Hippocampal formation (tissue), 2 donors: ENCODE data around the gene LARP4.
"Not testable (repeated sequence)": the region's sequence is repeated elsewhere in the genome, so short reads cannot be mapped to it uniquely, and the experiment has no call there.

Experiments
- DNase-seq, 2 donors: peaks; one replicate each; lab custom pipeline; 2025; lab: John Stamatoyannopoulos, UW

Gene LARP4

GRCh38 chr12:50401500-50402081 is 906 bp downstream of the LARP4 start:
- DNase-seq, result peak; percentile 29 to 38

DNA sequence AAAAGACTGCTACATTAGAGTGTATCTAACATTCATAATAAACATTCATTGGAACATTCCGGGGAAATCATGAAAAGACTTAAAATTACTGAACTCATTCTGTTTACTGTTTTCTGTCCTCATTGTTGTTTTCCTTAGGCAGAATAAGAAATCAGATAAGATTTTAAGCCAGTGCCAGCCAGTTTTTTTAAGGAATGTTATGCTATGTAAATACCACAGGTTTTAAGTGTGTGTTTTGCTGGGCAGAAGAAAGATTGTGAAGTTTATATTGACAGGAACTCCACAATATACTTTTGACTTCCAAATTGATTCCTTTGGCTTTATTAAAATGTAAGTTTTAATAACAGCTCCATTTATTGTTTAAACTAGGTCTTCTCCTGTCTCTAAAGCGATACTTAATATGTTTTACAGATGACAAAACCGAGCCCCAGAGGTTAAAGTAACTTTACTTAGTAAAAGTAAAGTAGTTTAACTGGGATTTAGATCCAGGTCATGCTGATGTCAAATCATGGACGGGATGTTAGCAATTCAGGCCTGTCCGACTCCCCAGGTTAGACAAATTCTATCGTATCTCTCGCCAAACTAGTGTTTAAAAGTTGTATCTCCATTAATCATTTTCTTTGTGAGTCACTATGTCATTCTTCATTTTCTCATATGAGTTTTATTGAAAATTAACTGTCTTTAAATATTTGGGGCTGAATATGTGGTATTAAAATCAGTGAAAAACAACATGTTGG is 1.7 kb downstream of the LARP4 start:
- DNase-seq, result no peak

DNA sequence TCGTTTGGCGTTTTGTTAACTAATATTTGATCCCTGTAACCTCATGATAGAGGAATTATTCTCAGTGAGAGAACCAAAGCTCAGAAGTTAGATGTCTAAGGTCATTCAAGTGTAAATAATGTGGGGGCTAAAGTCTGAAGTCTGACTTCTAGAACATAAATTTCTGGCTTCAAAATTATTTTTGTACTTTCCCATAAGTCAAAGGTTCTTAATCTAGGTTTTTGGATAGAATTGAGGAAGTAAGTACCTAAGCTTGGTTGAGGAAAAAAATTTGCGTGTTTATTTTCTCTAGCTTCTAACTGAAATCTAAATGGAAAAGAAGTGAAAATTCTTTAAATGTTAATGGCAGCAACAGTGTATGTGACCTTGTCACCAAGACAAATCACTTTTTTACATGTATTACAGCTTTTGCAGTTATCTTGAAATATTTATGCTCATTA is 2.3 kb downstream of the LARP4 start:
- DNase-seq, result no peak

- DNase-seq, result no peak
These were observed 3.6 kb downstream of the LARP4 start for GRCh38 chr12:50404307-50404706.

- DNase-seq, result no peak
These were observed 10.5 kb downstream of the LARP4 start for GRCh38 chr12:50411051-50411660.

DNA sequence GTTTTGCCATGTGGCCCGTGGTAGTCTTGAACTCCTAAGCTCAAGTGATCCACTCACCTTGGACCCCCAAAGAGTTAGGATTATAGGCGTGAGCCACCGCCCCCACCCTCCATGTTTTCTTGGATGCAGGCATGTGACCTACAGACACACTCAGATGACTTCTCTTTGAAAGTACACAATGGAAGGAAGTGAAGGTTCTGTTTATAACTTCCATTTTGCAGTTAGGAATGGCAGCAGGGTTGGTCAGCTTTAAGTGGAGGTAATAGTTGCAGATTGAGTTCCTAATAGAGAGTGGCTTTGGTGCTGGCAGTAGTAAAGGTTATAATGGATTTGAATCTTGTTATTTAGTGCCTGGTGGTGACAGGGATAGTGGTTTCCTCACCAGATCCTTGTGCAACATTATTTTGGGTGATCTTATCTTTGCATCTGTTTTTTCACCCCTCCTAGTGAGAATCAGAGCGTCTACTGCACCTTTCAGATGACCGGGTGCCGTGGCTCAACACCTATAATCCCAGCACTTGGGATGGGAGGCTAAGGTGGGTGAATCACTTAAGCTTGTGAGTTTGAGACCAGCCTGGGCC is 15.3 kb downstream of the LARP4 start:
- no peak for DNase-seq

DNA sequence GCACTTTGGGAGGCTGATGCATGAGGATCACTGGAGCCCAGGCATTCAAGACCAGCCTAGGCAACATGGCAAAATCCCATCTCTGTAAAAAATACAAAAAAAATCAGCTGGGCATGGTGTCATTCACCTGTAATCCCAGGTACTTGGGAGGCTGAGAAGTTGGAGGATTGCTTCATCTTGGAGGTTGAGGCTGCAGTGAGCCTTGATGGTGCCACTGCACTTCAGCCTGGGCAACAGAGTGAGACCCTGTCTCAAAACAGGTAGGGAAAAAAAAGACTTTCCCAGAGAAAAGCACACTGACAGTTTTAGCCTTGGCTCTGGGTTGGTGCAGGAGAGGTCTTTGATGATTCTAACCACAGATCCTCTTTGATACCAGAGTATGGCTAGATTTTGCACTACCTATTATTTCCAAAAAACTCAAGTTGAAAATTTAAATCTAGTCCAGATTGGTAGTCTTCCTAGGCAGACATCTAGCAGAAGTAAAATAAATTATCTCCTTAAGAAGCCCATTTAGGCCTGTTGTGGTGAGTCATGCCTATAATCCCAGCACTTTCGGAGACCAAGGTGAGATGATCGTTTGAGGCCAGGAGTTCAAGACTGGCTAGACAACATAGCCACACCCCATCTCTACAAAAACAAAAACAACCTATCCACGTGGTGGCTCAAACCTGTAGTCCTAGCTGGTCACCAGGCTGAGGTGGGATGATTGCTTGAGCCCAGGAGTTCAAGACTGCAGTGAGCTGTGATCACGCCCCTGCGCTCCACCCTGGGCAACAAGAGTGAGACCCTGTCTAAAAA is 18.6 kb downstream of the LARP4 start:
- DNase-seq, result no peak

GRCh38 chr12:50422855-50423254 is 22.2 kb downstream of the LARP4 start:
- not testable (repeated sequence) for DNase-seq

DNA sequence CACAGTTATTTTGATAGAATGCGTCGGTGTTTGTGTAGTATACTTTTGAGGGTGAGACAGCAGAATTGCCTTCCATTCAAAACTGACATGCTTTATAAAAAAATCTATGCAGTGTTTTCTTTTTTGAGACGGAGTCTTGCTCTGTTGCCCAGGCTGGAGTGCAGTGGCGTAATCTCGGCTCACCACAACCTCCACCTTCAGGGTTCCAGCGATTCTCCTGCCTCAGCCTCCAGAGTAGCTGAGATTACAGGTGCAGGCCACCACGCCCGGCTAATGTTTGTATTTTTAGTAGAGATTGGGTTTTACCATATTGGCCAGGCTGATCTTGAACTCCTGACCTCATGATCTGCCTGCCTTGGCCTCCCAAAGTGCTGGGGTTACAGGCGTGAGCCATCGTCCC is 22.7 kb downstream of the LARP4 start:
- DNase-seq, result not testable (repeated sequence)

DNA sequence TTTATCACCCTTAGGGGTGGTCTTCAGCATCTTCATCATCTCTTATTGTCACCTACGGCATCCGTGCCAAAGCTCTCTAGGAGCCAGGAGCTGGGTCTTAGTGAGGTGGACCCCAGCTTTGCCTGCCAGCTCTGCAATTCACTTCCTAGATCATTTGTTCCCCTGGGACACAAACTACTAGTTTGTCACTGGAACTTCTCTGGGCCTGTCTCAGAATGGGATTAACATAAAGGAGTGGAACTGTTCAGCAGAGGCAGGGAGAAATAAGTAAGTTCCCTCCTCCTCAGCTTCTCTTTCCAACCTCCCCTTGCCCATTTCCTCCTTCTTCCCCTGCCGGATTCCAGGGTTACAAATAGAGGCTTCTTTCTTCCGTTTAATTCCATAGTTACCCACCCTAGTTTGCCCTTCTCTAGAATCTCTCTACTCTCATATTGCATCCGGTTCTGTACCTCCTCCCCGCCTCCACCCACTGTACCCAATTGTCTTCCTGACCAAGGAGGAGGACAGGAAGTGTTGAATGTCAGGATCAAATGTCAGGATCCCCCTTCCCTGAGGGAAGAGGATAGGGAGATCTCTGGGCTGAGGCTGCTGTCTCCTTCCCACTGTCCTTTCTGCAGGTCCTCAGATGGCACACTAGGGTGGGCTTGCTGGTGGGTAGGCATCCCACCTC is 25.0 kb downstream of the LARP4 start:
- no peak for DNase-seq

- DNase-seq, result not testable (repeated sequence)
These were observed 31.0 kb downstream of the LARP4 start for GRCh38 chr12:50431656-50432055.

GRCh38 chr12:50440288-50440687 is 39.6 kb downstream of the LARP4 start:
- DNase-seq, result no peak

GRCh38 chr12:50441763-50442162 is 41.1 kb downstream of the LARP4 start:
- DNase-seq, result no peak

DNA sequence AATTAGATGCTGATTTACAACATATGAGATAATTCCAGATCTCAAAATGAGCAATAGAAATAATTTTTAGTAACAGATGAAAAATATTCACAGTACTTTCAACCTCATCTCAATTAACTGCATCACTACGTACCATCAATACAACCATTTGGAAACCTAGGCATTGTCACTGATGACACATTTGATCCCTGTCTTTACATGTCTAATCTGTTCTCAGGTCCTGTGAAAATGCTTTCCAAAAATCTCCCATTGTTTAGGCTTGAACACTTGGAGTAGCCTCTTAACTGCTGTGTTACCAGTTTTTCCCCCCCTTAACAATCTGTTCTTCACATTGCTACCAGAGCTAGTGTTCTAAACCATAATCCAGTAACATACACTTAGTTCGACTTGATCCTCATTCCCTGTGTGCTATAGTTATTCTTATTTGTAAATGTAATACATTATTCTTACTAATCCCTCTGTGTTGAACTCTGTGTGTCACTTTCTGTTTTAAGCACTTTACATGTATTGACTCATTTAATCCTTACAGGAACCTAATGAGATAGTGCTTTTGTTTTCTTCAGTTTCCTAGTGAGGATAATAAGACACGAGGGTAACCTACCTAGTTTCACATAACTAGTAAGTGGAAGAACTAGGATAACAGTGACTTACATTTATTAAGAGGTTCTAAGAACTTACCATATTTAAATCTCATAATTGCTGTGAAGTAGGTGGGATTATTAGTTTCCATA is 41.7 kb downstream of the LARP4 start:
- no peak for DNase-seq

DNA sequence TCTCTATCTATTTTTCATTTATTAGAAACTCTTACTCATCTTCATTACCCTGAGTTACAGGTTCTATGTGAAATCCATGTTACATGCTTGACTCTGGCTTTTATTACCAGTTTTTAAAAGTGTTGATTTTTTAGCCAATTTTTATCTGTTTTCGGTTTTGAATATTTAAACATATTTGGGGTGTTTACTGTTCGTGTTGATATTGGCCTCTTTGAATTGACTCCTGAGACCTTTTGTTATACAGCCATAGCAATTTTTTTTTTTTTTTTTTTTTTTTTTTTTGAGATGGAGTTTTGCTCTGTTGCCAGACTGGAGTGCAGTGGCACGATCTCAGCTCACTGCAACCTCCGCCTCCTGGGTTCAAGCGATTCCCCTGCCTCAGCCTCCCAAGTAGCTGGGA is 49.0 kb downstream of the LARP4 start:
- DNase-seq, result not testable (repeated sequence)

DNA sequence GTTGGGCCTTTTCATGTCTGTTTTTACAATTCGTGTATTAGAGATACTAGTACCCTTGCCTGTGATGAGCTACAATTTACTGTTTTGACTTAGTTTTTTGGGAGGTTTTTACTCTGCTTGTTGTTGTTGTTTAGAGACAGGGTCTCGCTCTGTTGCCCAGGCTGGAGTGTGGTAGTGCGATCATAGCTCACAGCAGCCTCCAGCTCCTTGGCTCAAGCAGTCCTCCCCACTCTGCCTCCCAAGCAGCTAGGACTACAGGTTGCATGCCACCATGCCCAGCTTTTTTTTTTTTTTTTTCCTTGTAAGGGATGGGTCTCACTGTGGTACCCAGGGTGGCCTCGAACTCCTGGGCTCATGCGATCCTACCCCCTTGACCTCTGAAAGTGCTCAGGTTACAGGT is 52.1 kb downstream of the LARP4 start:
- DNase-seq, result no peak

DNA sequence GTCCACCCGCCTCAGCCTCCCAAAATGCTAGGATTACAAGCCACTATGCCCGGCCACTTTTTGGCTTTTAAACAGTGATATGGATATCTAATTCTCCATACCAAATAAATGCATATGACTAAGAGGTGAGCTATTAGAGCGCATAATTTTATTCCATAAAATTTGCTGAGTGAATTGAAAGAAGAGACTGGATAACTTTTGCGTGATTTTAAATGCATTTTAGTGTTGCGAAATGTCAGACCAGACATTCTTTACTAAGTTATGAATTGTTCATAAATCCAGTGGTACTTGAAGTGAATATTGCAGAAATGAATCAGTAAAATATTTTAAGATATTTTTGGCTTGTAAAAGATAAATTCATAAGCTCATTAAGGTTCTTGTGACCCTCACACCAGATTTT is 53.2 kb downstream of the LARP4 start:
- DNase-seq, result no peak

GRCh38 chr12:50458606-50459005 is 57.9 kb downstream of the LARP4 start:
- no peak for DNase-seq

DNA sequence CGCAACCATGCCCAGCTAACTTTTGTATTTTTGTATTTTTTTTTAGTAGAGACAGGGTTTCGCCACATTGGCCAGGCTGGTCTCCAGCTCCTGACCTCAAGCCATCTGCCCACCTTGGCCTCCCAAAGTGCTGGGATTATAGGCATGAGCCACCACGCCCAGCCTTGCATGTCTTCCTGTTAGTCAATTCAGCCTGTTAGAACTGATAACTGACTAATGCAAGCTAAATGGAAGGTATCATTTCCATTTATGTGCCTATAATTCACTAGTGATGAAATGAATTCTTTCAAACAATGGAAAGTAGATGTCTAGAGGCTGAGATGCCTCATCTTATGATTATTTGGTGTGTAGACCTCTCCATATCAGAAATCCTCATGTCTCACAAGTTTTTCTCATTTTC is 66.8 kb downstream of the LARP4 start:
- DNase-seq, result no peak

GRCh38 chr12:50477241-50477832 is 76.7 kb downstream of the LARP4 start:
- DNase-seq, result no peak
